GM12875 (cell line): ENCODE measurements around the gene TMEM181.

Experiments
- H3K4me3 ChIP-seq: one replicate; pipeline ENCODE4 v1.5.1; 2011; ENCODE audit warnings: low read depth, low read length, control low read depth
- TF ChIP-seq, protein P1 (sequence below): IDR thresholded peaks from 2 replicates; pipeline ENCODE4 v1.5.1; 2011; ENCODE audit warnings: low read depth, mild to moderate bottlenecking, control low read depth, inconsistent platforms, low read length, moderate library complexity, borderline replicate concordance; ENCODE audit not compliant: insufficient read depth

Gene TMEM181

DNA sequence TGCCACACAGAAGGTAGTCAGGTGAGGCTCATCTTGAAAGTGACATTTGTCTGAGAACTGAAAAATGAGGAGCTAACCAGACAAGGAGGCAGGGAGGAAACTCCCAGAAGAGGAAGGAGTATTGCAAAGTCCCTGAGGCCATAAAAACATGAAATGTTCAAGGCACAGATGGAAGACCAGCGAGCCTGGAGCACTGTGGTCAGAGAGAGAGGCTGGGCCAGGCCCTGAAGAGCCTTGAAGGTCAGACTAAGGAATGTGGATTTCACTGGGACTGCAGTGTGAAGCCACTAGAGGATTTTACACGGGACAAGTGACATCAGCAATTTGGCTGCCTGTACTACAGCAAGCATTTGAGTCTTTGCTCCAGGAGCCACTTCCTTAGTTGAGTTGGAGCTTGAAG is 21.1 kb upstream of the TMEM181 start:
- TF ChIP-seq, protein P1, sequence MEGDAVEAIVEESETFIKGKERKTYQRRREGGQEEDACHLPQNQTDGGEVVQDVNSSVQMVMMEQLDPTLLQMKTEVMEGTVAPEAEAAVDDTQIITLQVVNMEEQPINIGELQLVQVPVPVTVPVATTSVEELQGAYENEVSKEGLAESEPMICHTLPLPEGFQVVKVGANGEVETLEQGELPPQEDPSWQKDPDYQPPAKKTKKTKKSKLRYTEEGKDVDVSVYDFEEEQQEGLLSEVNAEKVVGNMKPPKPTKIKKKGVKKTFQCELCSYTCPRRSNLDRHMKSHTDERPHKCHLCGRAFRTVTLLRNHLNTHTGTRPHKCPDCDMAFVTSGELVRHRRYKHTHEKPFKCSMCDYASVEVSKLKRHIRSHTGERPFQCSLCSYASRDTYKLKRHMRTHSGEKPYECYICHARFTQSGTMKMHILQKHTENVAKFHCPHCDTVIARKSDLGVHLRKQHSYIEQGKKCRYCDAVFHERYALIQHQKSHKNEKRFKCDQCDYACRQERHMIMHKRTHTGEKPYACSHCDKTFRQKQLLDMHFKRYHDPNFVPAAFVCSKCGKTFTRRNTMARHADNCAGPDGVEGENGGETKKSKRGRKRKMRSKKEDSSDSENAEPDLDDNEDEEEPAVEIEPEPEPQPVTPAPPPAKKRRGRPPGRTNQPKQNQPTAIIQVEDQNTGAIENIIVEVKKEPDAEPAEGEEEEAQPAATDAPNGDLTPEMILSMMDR, result no peak
- no peak overlapping the region for H3K4me3 ChIP-seq

DNA sequence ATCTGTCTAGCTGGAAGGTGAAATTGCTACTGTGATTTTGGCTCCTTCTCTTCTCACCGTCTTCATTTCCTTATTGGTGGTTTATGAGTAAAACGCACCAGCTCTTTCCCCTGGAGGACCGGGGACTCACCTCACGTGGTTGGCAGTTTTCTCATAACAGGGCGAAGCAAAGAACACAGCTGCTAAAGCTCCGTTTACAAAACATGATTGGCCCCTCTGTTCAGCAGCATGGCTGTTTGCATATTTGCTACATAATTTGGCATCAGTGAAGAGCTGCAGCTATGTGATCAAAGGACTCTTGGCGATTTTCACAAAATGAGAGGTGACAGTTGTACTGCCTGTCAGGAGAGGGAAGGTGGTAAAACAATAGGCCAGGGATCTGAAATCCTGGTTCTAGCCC is 20.5 kb upstream of the TMEM181 start:
- TF ChIP-seq, protein P1, result no peak
- H3K4me3 ChIP-seq, result no peak overlapping the region

DNA sequence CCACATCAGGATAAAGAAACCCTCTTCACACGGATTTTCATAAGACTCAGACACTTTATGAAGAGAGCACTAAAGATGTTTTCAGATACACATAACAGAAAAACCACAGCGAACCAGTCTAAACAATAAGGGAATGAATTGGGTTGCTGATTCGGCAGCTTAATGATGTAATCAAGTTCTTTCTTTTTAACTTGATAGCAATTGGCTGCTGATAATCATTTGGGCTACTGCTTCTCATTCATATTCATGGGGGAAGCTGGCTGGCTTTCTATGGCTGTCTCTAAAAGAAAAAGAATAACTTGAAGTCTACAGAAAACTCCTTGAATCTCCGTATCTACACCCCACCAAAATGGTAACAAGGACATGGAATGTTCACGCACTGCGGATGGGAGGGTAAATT is 20.0 kb upstream of the TMEM181 start:
- TF ChIP-seq, protein P1, result no peak
- no peak overlapping the region for H3K4me3 ChIP-seq

DNA sequence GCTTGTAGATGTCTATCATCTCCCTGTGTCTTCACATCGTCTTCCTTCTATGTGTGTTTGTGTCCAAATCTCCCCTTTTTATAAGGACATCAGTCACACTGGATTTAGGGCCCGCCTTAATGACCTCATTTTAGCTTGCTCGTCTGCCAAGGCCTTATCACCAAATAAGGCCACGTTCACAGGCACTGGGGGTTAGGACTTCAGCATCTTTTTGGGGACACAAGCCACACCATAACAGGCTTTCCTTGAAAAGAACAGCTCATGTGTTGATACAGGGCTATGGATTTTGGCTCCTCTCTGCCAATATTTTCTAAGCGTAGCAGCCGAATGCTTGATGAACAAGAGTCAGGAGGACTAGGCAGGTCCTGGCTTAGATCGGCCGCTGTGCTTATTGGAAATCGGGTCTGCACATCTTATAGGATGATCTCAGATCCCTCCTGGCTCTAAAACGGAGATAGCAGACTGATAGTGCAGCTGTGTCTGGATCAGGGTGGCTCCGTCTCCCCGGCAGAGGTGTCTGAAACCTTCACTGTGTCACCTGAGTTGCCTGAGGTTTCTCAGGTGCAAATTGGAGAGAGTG is 16.2 kb upstream of the TMEM181 start:
- no peak overlapping the region for H3K4me3 ChIP-seq
- TF ChIP-seq, protein P1, result no peak

DNA sequence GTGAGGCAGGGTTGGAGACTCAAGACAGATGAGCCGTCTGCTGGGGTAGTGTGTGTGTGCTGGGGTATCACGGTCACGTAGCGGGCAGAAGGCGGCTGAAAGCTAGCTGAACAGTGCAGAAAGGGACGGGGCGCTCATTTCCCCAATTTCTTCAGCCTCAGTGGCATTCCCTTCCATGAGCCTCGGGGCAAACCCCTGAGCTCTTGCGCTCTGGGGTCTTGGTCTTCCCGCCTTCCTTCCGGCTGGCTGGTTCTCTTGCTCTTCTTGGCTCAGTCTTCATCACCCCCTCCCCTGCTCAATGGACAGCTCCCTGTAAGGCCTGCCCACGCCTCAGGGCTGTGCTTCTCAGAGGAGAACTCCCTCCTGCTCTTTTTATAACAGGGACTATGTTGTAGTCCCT is 15.5 kb upstream of the TMEM181 start:
- no peak overlapping the region for H3K4me3 ChIP-seq
- TF ChIP-seq, protein P1, result no peak

DNA sequence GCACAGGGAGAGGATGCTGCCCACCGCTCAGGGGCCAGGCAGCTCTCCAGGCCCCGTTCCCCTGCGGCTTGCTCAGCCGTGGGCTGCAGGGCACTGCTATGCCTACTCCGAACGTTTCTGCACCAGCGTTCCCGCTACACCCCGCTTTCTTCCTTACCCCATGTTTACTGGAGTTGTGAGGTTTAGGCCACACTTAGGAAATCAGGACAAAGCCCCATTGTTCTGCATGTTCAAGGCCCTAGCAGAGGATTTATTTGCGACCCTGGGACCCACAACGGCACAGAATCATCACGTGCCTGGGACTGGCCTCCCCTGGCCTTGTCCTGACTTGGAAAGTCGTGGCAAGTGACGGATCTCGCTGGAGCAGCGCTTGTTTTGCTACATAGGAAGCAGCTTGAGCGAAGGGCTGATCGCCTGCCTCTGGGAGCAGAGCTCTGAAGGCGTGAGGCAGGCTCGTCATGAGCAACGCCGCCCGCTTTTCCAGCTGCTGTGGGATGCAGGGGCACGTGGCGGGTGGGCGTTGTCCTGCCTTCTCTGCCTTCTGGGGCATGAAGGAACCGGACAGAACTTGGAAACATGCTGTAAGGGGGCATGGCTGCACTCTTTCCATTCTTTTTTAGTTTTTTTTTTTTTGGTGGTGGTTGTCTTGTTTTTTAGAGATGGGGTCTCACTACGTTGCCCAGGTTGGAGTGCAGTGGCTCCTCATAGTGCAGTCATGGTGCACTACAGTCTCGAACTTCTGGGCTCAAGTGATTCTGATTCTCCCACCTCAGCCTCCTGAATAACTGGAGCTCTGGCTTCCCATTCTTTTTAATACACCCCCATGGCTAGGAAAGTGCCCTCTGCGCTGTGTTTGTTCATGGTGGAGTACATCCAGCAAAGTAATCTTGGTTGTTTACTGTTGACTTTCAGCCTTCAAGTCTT is 14.6 kb upstream of the TMEM181 start:
- H3K4me3 ChIP-seq, result no peak overlapping the region
- TF ChIP-seq, protein P1, result no peak
